GM12878 (cell line): Measurements from ENCODE around the gene FAM237B. TPM values are rescaled to one million over a fixed set of nuclear protein-coding genes. Genes with fewer than 3 reads are reported as not detected.
"Not testable (repeated sequence)": the region's sequence is repeated elsewhere in the genome, so short reads cannot be mapped to it uniquely, and the experiment has no call there.

Source experiments
- ATAC-seq: fragments of 200-7000 bp; cut with Tn5 transposase; 3 replicates; pipeline ENCODE4 v1.9.1; 2020; ENCODE audit warnings: mild to moderate bottlenecking, moderate library complexity
- BruUV-seq: library from RNA; stranded (reverse); fragments of 400-500 nt; replicated peaks from 2 replicates; lab custom pipeline; 2021; lab: Mats Ljungman, UMichigan
- CTCF ChIA-PET: fragments of 300-600 bp; sonication (Branson Sonifier 250); formaldehyde crosslinking; extraction: SDS; loops from one replicate; lab custom pipeline; 2021; ENCODE audit warnings: inconsistent platforms; lab: Yijun Ruan, JAX
- POLR2A ChIA-PET: fragments of 350-600 bp; formaldehyde crosslinking; extraction: SDS; loops from one replicate; lab custom pipeline; 2021; ENCODE audit warnings: inconsistent platforms; lab: Charles Lee
- RAD21 ChIA-PET: fragments of 300-600 bp; sonication (Branson Sonifier 250); formaldehyde crosslinking; loops from one replicate; lab custom pipeline; 2023; ENCODE audit warnings: antibody characterized with exemption; ENCODE audit not compliant: unreplicated experiment; lab: Charles Lee
- SMC1A ChIA-PET: fragments of 300-600 bp; sonication (Branson Sonifier 250); formaldehyde crosslinking; loops from one replicate; lab custom pipeline; 2023; ENCODE audit not compliant: unreplicated experiment, uncharacterized antibody; lab: Charles Lee
- DNase-seq: peaks from one replicate; pipeline ENCODE4 v3.0.0-alpha.2; 2011; ENCODE audit warnings: low read depth, low spot score
- FAIRE-seq: peaks from 3 replicates; lab custom pipeline; 2011; peaks lifted over from hg19 to GRCh38; lab: Jason Lieb, UNC
- H2AFZ ChIP-seq: 2 replicates; pipeline ENCODE4 v1.6.0; 2011; ENCODE audit warnings: low read depth, low read length, control low read depth; ENCODE audit not compliant: control insufficient read depth
- H3K27ac ChIP-seq: 2 replicates; pipeline ENCODE4 v1.5.1; 2011; ENCODE audit warnings: control low read depth; ENCODE audit not compliant: control insufficient read depth, insufficient read depth
- H3K27me3 ChIP-seq, 2 experiments: replicated peaks in 1 of 2; 2 replicates each; pipeline versions ENCODE4 v1.6.0 to v1.6.1; 2011; ENCODE audit warnings: low read length in 1 of 2; ENCODE audit not compliant: control insufficient read depth in 2 of 2, insufficient read depth in 2 of 2
- H3K36me3 ChIP-seq, 2 experiments: 2 replicates each; pipeline ENCODE4 v1.5.1; 2011; ENCODE audit warnings: low read length in 1 of 2; ENCODE audit not compliant: control insufficient read depth in 2 of 2, insufficient read depth in 2 of 2
- H3K4me1 ChIP-seq: 2 replicates; pipeline ENCODE4 v1.6.1; 2011; ENCODE audit warnings: mild to moderate bottlenecking, low read length, moderate library complexity, mixed read lengths; ENCODE audit not compliant: control insufficient read depth, insufficient read depth
- H3K4me2 ChIP-seq: 2 replicates; pipeline ENCODE4 v1.6.0; 2011; ENCODE audit warnings: control low read depth; ENCODE audit not compliant: control insufficient read depth, insufficient read depth
- H3K4me3 ChIP-seq: fragments of 200-600 bp; sonication (generic); 2 replicates; pipeline ENCODE4 v1.5.1; 2016
- H3K79me2 ChIP-seq: 2 replicates; pipeline ENCODE4 v1.6.0; 2011; ENCODE audit warnings: low read length; ENCODE audit not compliant: control insufficient read depth, insufficient read depth
- H3K9ac ChIP-seq: 2 replicates; pipeline ENCODE4 v1.8.0; 2011; ENCODE audit warnings: low read length, control low read depth, mixed read lengths; ENCODE audit not compliant: control insufficient read depth, insufficient read depth
- H3K9me3 ChIP-seq: replicated peaks from 3 replicates; pipeline ENCODE4 v1.5.1; 2011; ENCODE audit warnings: mild to moderate bottlenecking, low read length; ENCODE audit not compliant: control insufficient read depth, insufficient read depth
- H4K20me1 ChIP-seq: 2 replicates; pipeline ENCODE4 v1.6.0; 2011; ENCODE audit not compliant: control insufficient read depth, insufficient read depth
- EZH2 ChIP-seq: IDR thresholded peaks from 2 replicates; pipeline ENCODE4 v1.6.1; 2012; ENCODE audit warnings: low read depth, mild to moderate bottlenecking, control low read depth, inconsistent platforms, low read length, borderline replicate concordance; ENCODE audit not compliant: control insufficient read depth
- HCFC1 ChIP-seq: fragments of 150-350 bp; IDR thresholded peaks from 2 replicates; pipeline ENCODE4 v1.6.1; 2014; ENCODE audit warnings: low read length
- NFYB ChIP-seq: IDR thresholded peaks from 2 replicates; pipeline ENCODE4 v1.6.1; 2011; ENCODE audit warnings: low read depth, mild to moderate bottlenecking, low read length, improper control_type of control experiment, moderate library complexity; ENCODE audit not compliant: insufficient read depth
- SMAD5 ChIP-seq: IDR thresholded peaks from 2 replicates; pipeline ENCODE4 v1.6.1; 2016; ENCODE audit warnings: antibody characterized with exemption, low read depth
- WGBS: methylation state at CpG from one replicate; pipeline ENCODE4 v1.1.6; 2016; ENCODE audit warnings: low lambda C conversion rate; ENCODE audit not compliant: insufficient replicate concordance, insufficient coverage; ENCODE audit errors: missing lambda C conversion rate; 5-methylcytosine and 5-hydroxymethylcytosine counted together
- in situ Hi-C: fragments of 300-500 bp; cut with MboI; formaldehyde crosslinking; loops from 9 replicates; pipeline ENCODE4 v1.14.3; 2018; ENCODE audit warnings: mixed read lengths
- intact Hi-C: fragments of 100-400 bp; cut with micrococcal nuclease; formaldehyde crosslinking; loops from one replicate; pipeline ENCODE4 v1.14.2; 2022; ENCODE audit not compliant: unreplicated experiment
- polyA plus RNA-seq, 11 experiments: library from polyadenylated mRNA; depleted of rRNA in 4 of 11; unstranded in 6 of 11; stranded (reverse) in 5 of 11; fragments of >200 nt; fragmentation: Nextera tagmentation in 4 of 11; fragmentation: Illumina TruSeq in 1 of 11; extraction: Ambion mirVana in 4 of 11; extraction: Trizol in 1 of 11; gene quantifications; 1 replicate in 1 of 11; 2 replicates in 10 of 11; pipeline versions ENCODE4 v1.2.1 to v1.2.3, GENCODE V29; 2011 to 2016; ENCODE audit warnings: inconsistent platforms in 2 of 11, missing spikeins in 2 of 11, low read depth in 1 of 11
- total RNA-seq, 4 experiments: library from RNA; depleted of rRNA in 3 of 4; stranded (reverse); fragments of >200 nt in 3 of 4; fragmentation: Illumina TruSeq in 1 of 4; extraction: Trizol in 1 of 4; gene quantifications; 2 replicates each; pipeline versions ENCODE4 v1.2.1 to v1.2.3, GENCODE V29; 2013 to 2021

Gene FAM237B
- total and polyA plus RNA-seq, 10 of the 15 experiments (the other 5 are each of a cell fraction or from before 2014, with no cell fraction given): not detected

DNA sequence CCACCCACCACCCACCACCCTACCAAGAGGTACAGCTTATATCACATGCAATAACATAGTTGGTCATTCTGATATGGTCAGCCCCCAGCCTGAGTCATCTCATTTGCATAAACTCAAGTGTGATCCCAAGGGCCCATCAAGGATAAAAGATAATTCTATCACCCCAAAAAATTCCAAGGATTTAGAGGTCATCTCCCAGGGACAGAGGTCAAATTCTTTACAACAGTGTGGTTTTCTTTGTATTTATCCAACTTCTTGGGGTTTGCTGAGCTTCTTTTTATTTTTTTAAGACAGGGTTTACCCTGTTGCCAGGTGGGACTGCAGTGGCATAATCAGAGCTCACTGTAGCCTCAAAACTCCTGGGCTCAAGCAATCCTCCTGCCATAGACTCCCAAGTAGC lies 16.0 kb upstream of the FAM237B start:
- no peaks in the 10 kb centered on the region for H3K9me3 ChIP-seq
- ChIA-PET RAD21 (interaction anchor here (1.1 kb wide), 1 partner anchor 25 kb away, joined by 5 read pairs; no protein-coding TSS in a partner anchor), CTCF (interaction anchor here (1.5 kb wide), 1 partner anchor 9 kb away, joined by 6 read pairs; the partner anchor contains the start of gene GTPBP10), POLR2A (no interaction called here), SMC1A (interaction anchor here (1.1 kb wide), 1 partner anchor 9 kb away, joined by 3 read pairs; no protein-coding TSS in a partner anchor)
- no peak overlapping the region for H3K4me2 ChIP-seq
- H3K27me3 ChIP-seq: no peaks in the 10 kb centered on the region
- no TSS peak for BruUV-seq
- ATAC-seq: no peak; the same call in 2 of the 3 replicates
- no peak for FAIRE-seq
- H3K36me3 ChIP-seq: no peaks in the 10 kb centered on the region
- H4K20me1 ChIP-seq: no peaks in the 10 kb centered on the region
- H3K79me2 ChIP-seq: no peaks in the 10 kb centered on the region
- no peak overlapping the region for H3K9ac ChIP-seq
- TF ChIP-seq SMAD5 (no peak), HCFC1 (no peak), EZH2 (no peak)
- H3K27ac ChIP-seq: no peak overlapping the region
- no peak overlapping the region for H3K4me3 ChIP-seq
- H2AFZ ChIP-seq: no peak overlapping the region
- in situ Hi-C loops (no loop called here), intact Hi-C loops (no loop called here)
- DNase-seq: no peak
- no peaks in the 10 kb centered on the region for H3K4me1 ChIP-seq

DNA sequence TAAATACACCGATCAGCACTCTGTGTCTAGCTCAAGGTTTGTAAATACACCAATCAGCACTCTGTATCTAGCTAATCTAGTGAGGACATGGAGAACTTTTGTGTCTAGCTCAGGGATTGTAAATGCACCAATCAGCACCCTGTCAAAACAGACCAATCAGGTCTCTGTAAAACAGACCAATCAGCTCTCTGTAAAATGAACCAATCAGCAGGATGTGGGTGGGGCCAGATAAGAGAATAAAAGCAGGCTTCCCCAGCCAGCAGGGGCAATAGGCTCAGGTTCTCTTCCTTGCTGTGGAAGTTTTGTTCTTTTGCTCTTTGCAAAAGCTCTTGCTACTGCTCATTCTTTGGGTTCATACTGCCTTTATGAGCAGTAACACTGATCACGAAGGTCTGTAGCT lies 13.8 kb upstream of the FAM237B start:
- CTCF ChIA-PET: interaction anchor here (0.6 kb wide), 1 partner anchor 1708 kb away, joined by 3 read pairs; no protein-coding TSS in a partner anchor
- DNase-seq, H3K27me3 ChIP-seq, ATAC-seq, H3K36me3 ChIP-seq, H2AFZ ChIP-seq, H3K9me3 ChIP-seq, intact Hi-C loops, H3K27ac ChIP-seq, H3K4me3 ChIP-seq, H3K4me1 ChIP-seq, FAIRE-seq, POLR2A ChIA-PET, in situ Hi-C loops, H3K9ac ChIP-seq, BruUV-seq, H3K4me2 ChIP-seq, H3K79me2 ChIP-seq, RAD21 ChIA-PET, H4K20me1 ChIP-seq: not testable (repeated sequence)
- WGBS: 50% methylated on average over 2 of the region's 2 CpGs
- SMC1A ChIA-PET: interaction anchor here (1.2 to 1.8 kb wide), 2 partner anchors 9 to 92 kb away, joined by 3 to 4 read pairs; no protein-coding TSS in a partner anchor
- peak; percentile 46; the same call in 1 of the 2 replicates for TF ChIP-seq NFYB
